PC-3 (cell line): ENCODE results near the gene COL6A1. TPM values are rescaled to one million over a fixed set of nuclear protein-coding genes. Genes with fewer than 3 reads are reported as not detected.

Experiments used
- ATAC-seq: fragments of 200-7000 bp; cut with Tn5 transposase; 2 replicates; pipeline ENCODE4 v1.9.1; 2020; ENCODE audit warnings: mild to moderate bottlenecking, moderate library complexity
- BruUV-seq: library from RNA; stranded (reverse); fragments of 400-500 nt; replicated peaks from 2 replicates; lab custom pipeline; 2021; lab: Mats Ljungman, UMichigan
- CTCF ChIA-PET: fragments of 300-600 bp; sonication (Branson Sonifier 250); formaldehyde crosslinking; loops from one replicate; lab custom pipeline; 2022; ENCODE audit warnings: antibody characterized with exemption; lab: Charles Lee
- POLR2A ChIA-PET: fragments of 300-600 bp; sonication (Branson Sonifier 250); formaldehyde crosslinking; loops from one replicate; lab custom pipeline; 2022; ENCODE audit warnings: antibody characterized with exemption; ENCODE audit not compliant: unreplicated experiment; lab: Charles Lee
- DNase-seq: peaks from one replicate; pipeline ENCODE4 v3.0.0-alpha.2; 2015
- H2AFZ ChIP-seq: fragments of 300-600 bp; sonication (generic); 2 replicates; pipeline ENCODE4 v1.6.0; 2016; ENCODE audit warnings: antibody characterized with exemption, low read length
- H3F3A ChIP-seq: fragments of 300-600 bp; sonication (generic); one replicate; pipeline ENCODE4 v1.6.0; 2017; ENCODE audit warnings: antibody characterized with exemption, low read length, control low read depth, mild to moderate bottlenecking; ENCODE audit not compliant: unreplicated experiment
- H3K27ac ChIP-seq: fragments of 300-600 bp; sonication (generic); 2 replicates; pipeline ENCODE4 v1.5.1; 2016; ENCODE audit warnings: mild to moderate bottlenecking, low read length
- H3K27me3 ChIP-seq: fragments of 300-600 bp; sonication (generic); 2 replicates; pipeline ENCODE4 v1.6.1; 2016; ENCODE audit warnings: low read length, mixed read lengths
- H3K36me3 ChIP-seq: fragments of 300-600 bp; sonication (generic); 2 replicates; pipeline ENCODE4 v1.6.1; 2016; ENCODE audit warnings: low read depth, mixed run types, low read length, mixed read lengths
- H3K4me1 ChIP-seq: fragments of 300-600 bp; sonication (generic); 2 replicates; pipeline ENCODE4 v1.5.1; 2016; ENCODE audit warnings: low read length; ENCODE audit not compliant: insufficient read depth
- H3K4me2 ChIP-seq: fragments of 300-600 bp; sonication (generic); 2 replicates; pipeline ENCODE4 v1.6.0; 2016; ENCODE audit warnings: low read length
- H3K4me3 ChIP-seq: fragments of 300-600 bp; sonication (generic); 2 replicates; pipeline ENCODE4 v1.5.1; 2016; ENCODE audit warnings: mild to moderate bottlenecking, low read length, mixed read lengths
- H3K79me2 ChIP-seq: fragments of 300-600 bp; sonication (generic); 2 replicates; pipeline ENCODE4 v1.6.1; 2017; ENCODE audit warnings: low read length, mixed read lengths
- H3K9ac ChIP-seq: fragments of 300-600 bp; sonication (generic); 2 replicates; pipeline ENCODE4 v1.6.0; 2016; ENCODE audit warnings: mild to moderate bottlenecking, low read length
- H3K9me2 ChIP-seq: fragments of 300-600 bp; sonication (generic); replicated peaks from 2 replicates; pipeline ENCODE4 v1.6.1; 2016; ENCODE audit warnings: mixed run types, low read length, mixed read lengths
- H3K9me3 ChIP-seq: fragments of 300-600 bp; sonication (generic); 2 replicates; pipeline ENCODE4 v1.6.1; 2016; ENCODE audit warnings: low read length, mixed read lengths
- H4K20me1 ChIP-seq: fragments of 300-600 bp; sonication (generic); 2 replicates; pipeline ENCODE4 v1.6.1; 2016; ENCODE audit warnings: low read length, mixed read lengths
- CTCF ChIP-seq: fragments of 300-600 bp; sonication (generic); conservative IDR thresholded peaks from 2 replicates; pipeline ENCODE4 v1.5.1; 2017; ENCODE audit warnings: antibody characterized with exemption, low read depth, mild to moderate bottlenecking, low read length
- EZH2 ChIP-seq: fragments of 300-600 bp; sonication (generic); IDR thresholded peaks from one replicate; pipeline ENCODE4 v1.6.1; 2017; ENCODE audit warnings: antibody characterized with exemption, mild to moderate bottlenecking, low read length; ENCODE audit not compliant: unreplicated experiment
- EZH2phosphoT487 ChIP-seq: fragments of 300-600 bp; sonication (generic); IDR thresholded peaks from 2 replicates; pipeline ENCODE4 v1.6.1; 2018; ENCODE audit warnings: mild to moderate bottlenecking, antibody characterized with exemption, low read length, borderline replicate concordance
- intact Hi-C: fragments of 100-400 bp; cut with micrococcal nuclease; formaldehyde crosslinking; loops from 2 replicates; pipeline ENCODE4 v1.9.0; 2023
- total RNA-seq: library from RNA; depleted of rRNA; stranded (reverse); fragments of >200 nt; gene quantifications from 2 replicates; pipeline ENCODE4 v1.2.3, GENCODE V29; 2014

COL6A1 gene
- total RNA-seq, 1 experiment from 2014 or later: 487 TPM

DNA sequence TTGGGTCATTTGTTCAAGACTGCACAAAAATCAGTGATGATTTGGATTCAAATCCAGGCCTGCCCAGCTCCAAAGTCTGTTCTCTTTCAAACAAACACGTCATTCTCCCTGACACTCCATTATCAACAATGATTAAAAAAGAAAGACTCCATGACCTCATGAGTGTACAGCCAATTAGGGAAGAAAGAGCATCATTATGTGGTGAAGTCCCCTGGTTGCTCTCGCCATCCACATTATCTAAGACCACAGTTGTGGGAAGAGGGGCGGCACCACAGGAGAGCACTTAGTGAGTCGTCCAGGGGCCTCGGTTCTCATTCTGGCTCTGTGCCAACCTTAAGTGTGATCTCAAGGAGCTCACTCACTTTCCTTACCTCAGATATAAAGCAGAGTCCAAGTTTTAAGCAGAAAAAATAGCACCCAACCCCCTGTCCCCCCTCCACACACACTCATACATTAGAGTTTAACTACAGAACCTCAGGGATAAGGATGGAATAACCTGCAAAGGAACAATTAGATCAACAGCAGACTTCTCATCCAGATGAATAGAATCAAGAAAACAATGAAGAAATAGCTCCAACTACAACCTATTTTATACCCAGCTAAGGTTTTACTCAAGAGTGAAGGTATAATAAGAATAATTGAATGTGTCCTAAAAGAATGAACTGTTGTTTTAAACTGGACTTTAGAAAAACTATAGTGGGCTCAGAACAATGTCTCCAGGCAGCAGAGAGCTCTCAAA lies 47.8 kb downstream of the COL6A1 start:
- no peaks in the 10 kb centered on the region for H3K9me2 ChIP-seq
- no peak overlapping the region for H3K4me2 ChIP-seq
- H4K20me1 ChIP-seq: no peaks in the 10 kb centered on the region
- intact Hi-C loops: no loop called here
- ATAC-seq (no peak), DNase-seq (no peak)
- no peak for TF ChIP-seq EZH2
- TF ChIP-seq EZH2phosphoT487: no peak
- H3K79me2 ChIP-seq: no peaks in the 10 kb centered on the region
- BruUV-seq: no TSS peak
- H3K4me3 ChIP-seq: no peak overlapping the region
- CTCF ChIA-PET: no interaction called here
- no peaks in the 10 kb centered on the region for H3K36me3 ChIP-seq
- H3K27ac ChIP-seq: no peak overlapping the region
- no peaks in the 10 kb centered on the region for H3F3A ChIP-seq
- no peak overlapping the region for H2AFZ ChIP-seq
- H3K9me3 ChIP-seq: 0 out of 2 replicates have a peak, but pooled peaks cover 7% of the 10 kb centered on the region
- POLR2A ChIA-PET: no interaction called here
- H3K27me3 ChIP-seq: no peaks in the 10 kb centered on the region
- H3K4me1 ChIP-seq: peaks cover 3% of the 10 kb centered on the region; the same call in 1 of the 2 replicates
- no peak overlapping the region for H3K9ac ChIP-seq

- H3K4me1 ChIP-seq: peaks cover 3% of the 10 kb centered on the region; the same call in 1 of the 2 replicates
- H2AFZ ChIP-seq: no peak overlapping the region
- no peaks in the 10 kb centered on the region for H4K20me1 ChIP-seq
- H3K27ac ChIP-seq: no peak overlapping the region
- H3K36me3 ChIP-seq: no peaks in the 10 kb centered on the region
- H3K4me2 ChIP-seq: no peak overlapping the region
- 0 out of 2 replicates have a peak, but pooled peaks cover 7% of the 10 kb centered on the region for H3K9me3 ChIP-seq
- no peaks in the 10 kb centered on the region for H3K27me3 ChIP-seq
- CTCF ChIA-PET: interaction anchor here (0.6 kb wide), 1 partner anchor 89 kb away, joined by 3 read pairs; no protein-coding TSS in a partner anchor
- intact Hi-C loops: no loop called here
- ATAC-seq: no peak
- TF ChIP-seq CTCF: no peak
- TF ChIP-seq EZH2phosphoT487: no peak
- TF ChIP-seq EZH2: no peak
- no peaks in the 10 kb centered on the region for H3F3A ChIP-seq
- H3K9ac ChIP-seq: no peak overlapping the region
- no peak overlapping the region for H3K4me3 ChIP-seq
- H3K79me2 ChIP-seq: no peaks in the 10 kb centered on the region
- no TSS peak for BruUV-seq
- POLR2A ChIA-PET: interaction anchor here (0.5 to 0.6 kb wide), 2 partner anchors 22 to 55 kb away, joined by 4 to 5 read pairs; no protein-coding TSS in a partner anchor
- DNase-seq: no peak
- no peaks in the 10 kb centered on the region for H3K9me2 ChIP-seq
Observed at GRCh38 chr21:46031484-46031883, 49.9 kb downstream of the COL6A1 start.

DNA sequence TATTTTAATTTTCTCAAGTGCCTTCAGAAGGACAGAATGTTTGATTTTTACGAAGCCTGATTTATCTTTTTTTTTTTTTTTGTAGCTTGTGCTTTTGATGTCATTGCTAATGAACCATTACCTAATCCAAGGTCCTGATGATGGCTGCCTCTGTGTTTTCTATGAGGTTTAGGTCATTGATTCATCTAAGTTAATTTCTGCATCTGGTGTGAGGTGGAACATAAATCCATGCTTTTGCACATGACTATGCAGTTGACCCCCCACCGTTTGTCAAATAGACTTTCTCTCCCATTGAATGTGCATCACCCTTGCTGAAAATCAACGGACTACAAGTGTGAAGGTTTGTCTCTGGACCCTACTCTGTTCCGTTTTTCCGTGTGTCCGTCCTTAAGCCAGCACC lies 50.5 kb downstream of the COL6A1 start:
- peaks cover 3% of the 10 kb centered on the region; the same call in 1 of the 2 replicates for H3K4me1 ChIP-seq
- no peaks in the 10 kb centered on the region for H3K36me3 ChIP-seq
- no peak overlapping the region for H3K27ac ChIP-seq
- BruUV-seq: no TSS peak
- H2AFZ ChIP-seq: no peak overlapping the region
- intact Hi-C loops: no loop called here
- H3K79me2 ChIP-seq: no peaks in the 10 kb centered on the region
- 0 out of 2 replicates have a peak, but pooled peaks cover 7% of the 10 kb centered on the region for H3K9me3 ChIP-seq
- ATAC-seq: no peak
- H3K4me2 ChIP-seq: no peak overlapping the region
- TF ChIP-seq CTCF (no peak), EZH2 (no peak), EZH2phosphoT487 (no peak)
- no peaks in the 10 kb centered on the region for H3K27me3 ChIP-seq
- no peak overlapping the region for H3K9ac ChIP-seq
- ChIA-PET POLR2A (interaction anchor here (0.6 kb wide), 1 partner anchor 54 kb away, joined by 4 read pairs; no protein-coding TSS in a partner anchor), CTCF (no interaction called here)
- H3K9me2 ChIP-seq: no peaks in the 10 kb centered on the region
- H3F3A ChIP-seq: no peaks in the 10 kb centered on the region
- no peak for DNase-seq
- H4K20me1 ChIP-seq: no peaks in the 10 kb centered on the region
- H3K4me3 ChIP-seq: no peak overlapping the region
